Adipocyte (in vitro differentiated cells): Measurements from ENCODE around the gene CWC25.

Experiments used
- DNase-seq: peaks from one replicate; pipeline ENCODE4 v3.0.0-alpha.2; 2015; ENCODE audit warnings: low read depth
- H3K27me3 ChIP-seq: replicated peaks from 2 replicates; pipeline ENCODE4 v1.7.0; 2013; ENCODE audit warnings: mild to moderate bottlenecking, low read length, moderate library complexity; ENCODE audit not compliant: control insufficient read depth, insufficient read depth
- H3K36me3 ChIP-seq: 2 replicates; pipeline ENCODE4 v1.7.0; 2013; ENCODE audit warnings: low read length, mild to moderate bottlenecking, moderate library complexity; ENCODE audit not compliant: control insufficient read depth, insufficient read depth, severe bottlenecking
- H3K4me1 ChIP-seq: 2 replicates; pipeline ENCODE4 v1.7.0; 2013; ENCODE audit warnings: mild to moderate bottlenecking, low read length, moderate library complexity; ENCODE audit not compliant: control insufficient read depth, insufficient read depth
- H3K4me3 ChIP-seq: 2 replicates; pipeline ENCODE4 v1.7.0; 2013; ENCODE audit warnings: mild to moderate bottlenecking, low read length, moderate library complexity
- H3K9ac ChIP-seq: 2 replicates; pipeline ENCODE4 v1.7.0; 2013; ENCODE audit warnings: mild to moderate bottlenecking, low read length, moderate library complexity
- H3K9me3 ChIP-seq: 2 replicates; pipeline ENCODE4 v1.7.0; 2013; ENCODE audit warnings: mild to moderate bottlenecking, low read length, moderate library complexity; ENCODE audit not compliant: control insufficient read depth

CWC25 gene

DNA sequence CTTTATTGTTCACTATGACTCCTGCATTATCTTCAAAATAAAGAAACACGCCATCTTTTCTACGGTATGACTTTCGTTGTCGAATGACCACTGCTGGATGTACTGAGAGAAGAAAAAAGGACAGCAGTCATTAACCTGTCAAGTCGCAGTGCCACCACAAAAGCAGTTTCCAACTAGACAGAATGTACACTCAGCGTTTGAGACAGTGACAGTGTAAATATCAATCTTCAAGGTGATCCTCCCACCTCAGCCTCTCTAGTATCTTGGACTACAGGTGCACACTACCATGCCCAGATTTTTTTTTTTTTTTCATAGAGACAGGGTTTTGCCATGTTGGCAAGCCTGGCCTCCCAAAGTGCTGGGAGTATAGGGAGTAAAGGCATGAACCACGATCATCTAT lies 25.3 kb upstream of the CWC25 start:
- H3K9me3 ChIP-seq = no peaks in the 10 kb centered on the region
- no peak for DNase-seq
- peak overlapping the region; percentile 99 for H3K9ac ChIP-seq
- peaks cover 61% of the 10 kb centered on the region for H3K36me3 ChIP-seq
- no peaks in the 10 kb centered on the region for H3K27me3 ChIP-seq
- H3K4me3 ChIP-seq = peak overlapping the region; percentile 98
- peaks cover 26% of the 10 kb centered on the region for H3K4me1 ChIP-seq

DNA sequence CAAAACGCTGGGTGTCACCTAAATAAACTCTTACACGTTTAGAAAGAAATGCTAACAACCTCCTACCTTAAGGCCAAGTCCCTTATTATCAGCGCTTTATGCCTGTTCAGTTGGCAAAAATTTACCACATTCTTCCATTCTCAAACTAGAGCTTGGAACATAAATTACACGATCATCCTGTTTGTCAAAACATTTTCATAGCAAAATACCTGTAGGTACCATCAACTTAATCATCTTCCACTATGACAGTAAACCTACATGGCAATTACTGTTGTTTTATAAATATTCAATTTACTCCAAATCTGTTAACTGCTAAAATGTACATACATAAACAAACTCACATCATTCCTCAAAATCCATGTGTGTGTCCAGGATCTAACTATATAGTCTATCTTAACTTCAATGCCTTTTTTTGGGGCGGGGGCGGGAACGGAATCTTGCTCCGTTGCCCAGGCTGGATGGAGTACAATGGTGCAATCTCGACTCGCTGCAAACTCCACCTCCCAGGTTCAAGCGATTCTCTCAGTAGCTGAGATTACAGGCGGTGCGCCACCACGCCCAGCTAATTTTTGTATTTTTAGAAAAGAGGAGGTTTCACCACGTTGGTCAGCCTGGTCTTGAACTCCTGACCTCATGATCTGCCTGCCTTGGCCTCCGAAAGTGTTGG lies 24.0 kb upstream of the CWC25 start:
- peaks cover 26% of the 10 kb centered on the region for H3K4me1 ChIP-seq
- H3K36me3 ChIP-seq = peaks cover 61% of the 10 kb centered on the region
- H3K27me3 ChIP-seq = no peaks in the 10 kb centered on the region
- DNase-seq = no peak
- H3K9me3 ChIP-seq = no peaks in the 10 kb centered on the region
- H3K9ac ChIP-seq = peak overlapping the region; percentile 49
- no peak overlapping the region for H3K4me3 ChIP-seq

DNA sequence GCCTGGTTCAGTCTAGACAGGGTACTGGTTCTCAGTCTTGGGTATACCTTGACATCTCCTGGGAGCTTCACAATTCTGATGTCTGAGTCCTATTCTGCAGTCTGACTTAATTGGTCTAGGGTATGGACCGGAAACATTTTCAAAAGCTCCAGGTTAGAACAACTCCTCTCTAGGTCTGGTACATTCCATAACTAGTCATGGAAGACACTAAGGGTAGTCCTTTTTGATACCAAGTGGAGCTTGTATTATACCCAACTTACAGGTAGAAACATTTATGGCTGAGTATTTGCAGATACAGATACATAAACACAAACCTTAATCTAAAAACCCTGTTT lies 23.4 kb upstream of the CWC25 start:
- no peak overlapping the region for H3K4me3 ChIP-seq
- no peaks in the 10 kb centered on the region for H3K27me3 ChIP-seq
- H3K9ac ChIP-seq = no peak overlapping the region
- peaks cover 26% of the 10 kb centered on the region for H3K4me1 ChIP-seq
- no peak for DNase-seq
- H3K36me3 ChIP-seq = peaks cover 61% of the 10 kb centered on the region
- H3K9me3 ChIP-seq = no peaks in the 10 kb centered on the region

DNA sequence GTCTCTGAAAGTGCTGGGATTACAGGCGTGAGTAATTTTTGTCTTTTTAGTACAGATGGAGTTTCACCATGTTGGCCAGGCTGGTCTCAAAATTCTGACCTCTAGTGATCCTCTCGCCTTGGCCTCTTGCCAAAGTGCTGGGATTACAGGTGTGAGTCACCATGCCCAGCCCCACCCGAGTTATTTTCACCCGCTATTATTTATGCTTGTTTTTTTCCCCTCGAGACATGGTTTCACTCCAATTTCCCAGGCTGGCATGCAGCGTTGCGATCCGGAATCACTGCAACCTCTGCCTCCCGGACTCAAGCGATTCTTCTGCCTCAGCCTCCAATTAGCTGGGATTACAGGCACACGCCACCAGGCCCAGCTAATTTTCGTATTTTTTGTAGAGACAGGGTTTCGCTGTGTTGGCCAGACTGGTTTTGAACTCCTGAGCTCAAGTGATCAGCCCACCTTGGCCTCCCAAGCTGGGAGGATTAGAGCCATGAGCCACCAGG lies 19.2 kb upstream of the CWC25 start:
- H3K27me3 ChIP-seq = no peaks in the 10 kb centered on the region
- H3K9ac ChIP-seq = no peak overlapping the region
- H3K4me3 ChIP-seq = no peak overlapping the region
- no peaks in the 10 kb centered on the region for H3K9me3 ChIP-seq
- DNase-seq = no peak
- H3K36me3 ChIP-seq = peaks cover 29% of the 10 kb centered on the region
- peaks cover 3% of the 10 kb centered on the region for H3K4me1 ChIP-seq

DNA sequence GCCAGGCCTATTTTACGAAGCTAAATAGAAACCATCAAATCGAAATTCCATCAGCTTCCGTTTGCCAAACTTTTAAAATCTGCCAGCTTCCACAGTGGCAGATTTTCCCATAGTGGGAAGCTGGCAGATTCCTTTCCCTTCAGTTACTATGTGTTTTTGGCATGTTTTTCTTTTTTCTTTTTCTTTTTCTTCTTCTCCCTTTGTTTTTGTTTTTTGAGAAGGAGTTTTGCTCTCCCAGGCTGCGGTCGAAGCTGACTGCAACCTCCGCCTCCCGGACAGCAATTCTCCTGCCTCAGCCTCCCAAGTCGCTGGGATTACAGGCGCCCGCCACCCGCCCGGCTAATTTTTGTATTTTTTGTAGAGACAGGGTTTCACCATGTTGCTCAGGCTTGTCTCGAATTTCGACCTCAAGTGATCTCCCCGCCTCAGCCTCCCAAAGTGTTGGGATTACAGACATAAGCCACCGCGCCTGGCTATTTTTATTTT lies 684 bp upstream of the CWC25 start:
- Histone ChIP-seq H3K4me3 (peak overlapping the region; percentile 100), H3K36me3 (peaks cover 6% of the 10 kb centered on the region)

GRCh38 chr17:38815576-38816193 lies 9.4 kb downstream of the CWC25 start:
- Histone ChIP-seq H3K27me3 (no peaks in the 10 kb centered on the region), H3K4me3 (no peak overlapping the region), H3K36me3 (peaks cover 43% of the 10 kb centered on the region), H3K4me1 (peaks cover 13% of the 10 kb centered on the region), H3K9me3 (no peaks in the 10 kb centered on the region), H3K9ac (peak overlapping the region; percentile 36)
- DNase-seq = peak; percentile 46

More for the DNA sequence above, 684 bp upstream of the CWC25 start:
- H3K9me3 ChIP-seq = no peaks in the 10 kb centered on the region
- H3K4me1 ChIP-seq = peaks cover 19% of the 10 kb centered on the region
- H3K27me3 ChIP-seq = no peaks in the 10 kb centered on the region
- DNase-seq = no peak
- peak overlapping the region; percentile 92 for H3K9ac ChIP-seq

DNA sequence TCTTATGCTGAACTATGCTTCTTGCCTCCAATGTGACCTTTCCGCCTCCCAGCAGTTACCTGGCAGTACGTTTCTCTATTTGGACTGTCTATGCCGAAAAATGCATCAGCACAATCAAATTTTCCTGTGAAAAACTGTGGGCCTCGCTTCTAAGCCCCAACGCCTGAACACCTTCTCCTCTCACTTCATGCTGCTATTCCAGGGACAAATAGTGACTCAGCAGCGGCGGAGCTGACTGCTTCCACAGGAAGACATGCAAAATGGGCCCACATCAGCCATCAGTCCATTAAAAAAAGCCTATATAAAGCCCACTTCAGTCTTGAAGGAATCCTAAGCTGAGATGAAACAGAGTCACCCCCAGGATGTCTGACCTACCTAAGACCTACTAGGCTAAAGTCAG lies 15.3 kb downstream of the CWC25 start:
- Histone ChIP-seq H3K9ac (no peak overlapping the region), H3K9me3 (no peaks in the 10 kb centered on the region), H3K4me1 (no peaks in the 10 kb centered on the region), H3K36me3 (peaks cover 81% of the 10 kb centered on the region), H3K27me3 (no peaks in the 10 kb centered on the region), H3K4me3 (no peak overlapping the region)
- DNase-seq = no peak

- Histone ChIP-seq H3K27me3 (no peaks in the 10 kb centered on the region), H3K4me3 (peak overlapping the region; percentile 81), H3K4me1 (peaks cover 32% of the 10 kb centered on the region), H3K36me3 (peaks cover 44% of the 10 kb centered on the region), H3K9ac (peak overlapping the region; percentile 94), H3K9me3 (no peaks in the 10 kb centered on the region)
- DNase-seq = peak; percentile 49
Observed at GRCh38 chr17:38800237-38800760, 24.8 kb downstream of the CWC25 start.

DNA sequence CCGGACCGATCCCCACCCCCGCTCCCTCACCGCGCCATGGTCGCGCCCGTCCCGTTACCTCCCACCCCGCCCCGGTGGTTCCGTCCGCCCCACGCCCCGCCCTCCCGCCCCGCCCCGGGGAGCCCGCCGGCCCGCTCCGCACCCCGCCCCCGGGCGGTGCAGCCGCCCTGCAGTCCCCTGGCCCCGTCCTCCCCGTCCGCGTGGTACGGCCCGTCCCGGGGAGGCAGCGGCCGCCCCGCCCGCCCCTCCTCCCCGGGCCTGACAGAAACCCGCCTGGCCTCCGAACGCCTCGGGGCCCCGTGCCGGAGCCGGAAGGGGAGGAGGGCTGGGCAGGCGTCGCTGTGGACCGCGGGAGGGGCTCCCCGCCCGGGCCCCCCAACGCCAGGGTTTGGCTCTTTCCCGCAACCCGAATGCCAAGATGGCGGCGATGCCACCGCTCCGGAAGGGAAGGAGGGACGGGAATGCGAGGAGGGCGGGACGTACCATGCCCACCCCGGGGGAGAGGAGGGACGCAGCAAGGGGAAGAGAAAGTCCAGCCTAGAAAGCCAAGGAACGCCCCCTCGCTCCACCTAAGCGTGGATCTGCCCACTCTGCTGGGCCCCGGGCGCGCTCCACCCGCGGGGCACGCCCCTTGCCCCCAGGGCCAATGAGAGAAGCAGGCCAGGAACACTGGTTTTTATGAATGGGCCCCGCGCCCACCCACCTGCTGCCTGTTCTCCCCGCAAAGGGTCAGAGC lies 25.5 kb downstream of the CWC25 start, which contains the start of gene PIP4K2B:
Gene PIP4K2B (minus strand): TSS at position 56 of the 736 bp plus-strand sequence. CDS start 132 bp downstream, outside the sequence.
- Histone ChIP-seq H3K4me1 (peaks cover 32% of the 10 kb centered on the region), H3K9me3 (no peaks in the 10 kb centered on the region), H3K27me3 (no peaks in the 10 kb centered on the region), H3K9ac (peak within 1 kb of the TSS; percentile 94), H3K4me3 (peak within 1 kb of the TSS; percentile 82), H3K36me3 (peaks cover 40% of the 10 kb centered on the region)
- DNase-seq = peak; percentile 98

- DNase-seq = peak; percentile 73
- Histone ChIP-seq H3K27me3 (no peaks in the 10 kb centered on the region), H3K4me3 (peak overlapping the region; percentile 82), H3K4me1 (peaks cover 32% of the 10 kb centered on the region), H3K36me3 (peaks cover 34% of the 10 kb centered on the region), H3K9me3 (no peaks in the 10 kb centered on the region), H3K9ac (peak overlapping the region; percentile 87)
Observed at GRCh38 chr17:38798614-38799500, 26.3 kb downstream of the CWC25 start.
